GM18870 (cell line): Measurements from ENCODE around the gene EFNA4.

Experiments used
- ATAC-seq: cut with Tn5 transposase; IDR thresholded peaks from one replicate; pipeline ENCODE4 v1.9.1; 2021; ENCODE audit warnings: moderate library complexity; ENCODE audit not compliant: unreplicated experiment

The EFNA4 gene

GRCh38 chr1:155085504-155086127 lies 22.1 kb downstream of the EFNA4 start:
- no peak for ATAC-seq

GRCh38 chr1:155086128-155086741 lies 22.7 kb downstream of the EFNA4 start:
- no peak for ATAC-seq

GRCh38 chr1:155086856-155087535 lies 23.5 kb downstream of the EFNA4 start:
- ATAC-seq, result no peak

- no peak for ATAC-seq
Observed at GRCh38 chr1:155091071-155092051, 27.8 kb downstream of the EFNA4 start.

GRCh38 chr1:155092131-155092530 lies 28.6 kb downstream of the EFNA4 start:
- no peak for ATAC-seq

GRCh38 chr1:155092641-155093040 lies 29.1 kb downstream of the EFNA4 start:
- no peak for ATAC-seq

- ATAC-seq, result no peak
Observed at GRCh38 chr1:155093911-155094621, 30.5 kb downstream of the EFNA4 start.

GRCh38 chr1:155094622-155094948 lies 31.0 kb downstream of the EFNA4 start:
- no peak for ATAC-seq

GRCh38 chr1:155099331-155099730 lies 35.8 kb downstream of the EFNA4 start:
- no peak for ATAC-seq

- ATAC-seq, result no peak
Observed at GRCh38 chr1:155103325-155103724, 39.8 kb downstream of the EFNA4 start.

- no peak for ATAC-seq
Observed at GRCh38 chr1:155104605-155105534, 41.3 kb downstream of the EFNA4 start.

GRCh38 chr1:155105604-155106011 lies 42.1 kb downstream of the EFNA4 start:
- ATAC-seq, result no peak

- ATAC-seq, result no peak
Observed at GRCh38 chr1:155106862-155107261, 43.3 kb downstream of the EFNA4 start.

GRCh38 chr1:155107309-155108264 lies 44.0 kb downstream of the EFNA4 start:
- no peak for ATAC-seq

- ATAC-seq, result no peak
Observed at GRCh38 chr1:155108296-155108695, 44.8 kb downstream of the EFNA4 start.

- no peak for ATAC-seq
Observed at GRCh38 chr1:155110381-155110780, 46.8 kb downstream of the EFNA4 start.

GRCh38 chr1:155110826-155111225 lies 47.3 kb downstream of the EFNA4 start:
- ATAC-seq, result no peak

- ATAC-seq, result no peak
Observed at GRCh38 chr1:155113450-155113980, 50.0 kb downstream of the EFNA4 start.
